Measurements from ENCODE around the gene CALB2. TPM values are rescaled to one million over a fixed set of nuclear protein-coding genes. Genes with fewer than 3 reads are reported as not detected.

The CALB2 gene
- total and polyA plus RNA-seq, 2 experiments from 2014 or later, result 2.4 to 4.2 TPM

DNA sequence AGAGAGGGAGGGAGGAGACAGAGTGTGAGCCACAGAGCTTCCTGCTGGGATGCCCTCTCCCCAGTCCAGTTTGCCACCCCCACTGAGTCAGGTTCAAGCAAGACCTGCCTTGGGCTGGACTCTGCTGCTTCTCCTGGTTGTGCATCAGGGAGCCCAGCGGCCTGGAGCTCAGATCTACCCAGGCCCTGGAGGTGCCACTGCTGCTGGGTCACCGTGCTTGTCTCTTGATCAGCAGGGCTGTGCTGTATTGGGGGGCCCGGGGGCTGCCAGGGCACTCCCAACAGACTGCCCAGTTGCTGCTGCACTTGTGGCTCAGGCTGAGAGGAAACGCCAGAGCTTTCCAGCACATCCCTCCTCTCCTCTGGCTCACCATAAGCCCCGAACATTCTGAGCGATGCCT lies 74.4 kb downstream of the CALB2 start:
- Histone ChIP-seq H4K20me1 (replicated peaks; ENCODE audit: insufficient read depth) (no peaks in the 10 kb centered on the region), H3K36me3 (ENCODE audit: insufficient read depth) (no peaks in the 10 kb centered on the region), H3K4me2 (no peak overlapping the region), H3K4me1 (ENCODE audit: insufficient read depth) (no peaks in the 10 kb centered on the region), H3K27me3 (ENCODE audit: insufficient read depth) (no peaks in the 10 kb centered on the region), H3K4me3 (no peak overlapping the region), H3F3A (replicated peaks; ENCODE audit: low read depth) (no peaks in the 10 kb centered on the region), H3K27ac (ENCODE audit: low read depth) (no peak overlapping the region), H3K79me2 (replicated peaks; ENCODE audit: insufficient read depth) (no peaks in the 10 kb centered on the region), H2AFZ (no peak overlapping the region), H3K9me2 (ENCODE audit: insufficient read depth) (no peaks in the 10 kb centered on the region)
- DNase-seq (ENCODE audit: low spot score) (no peak), ATAC-seq (no peak)
- H3K4me3 Mint-ChIP-seq, result no peak overlapping the region
- H3K36me3 Mint-ChIP-seq (ENCODE audit: low read depth), result no peaks in the 10 kb centered on the region
- H3K4me1 Mint-ChIP-seq, result no peaks in the 10 kb centered on the region
- H3K9me3 Mint-ChIP-seq, result no peaks in the 10 kb centered on the region
- no peaks in the 10 kb centered on the region for H3K27me3 Mint-ChIP-seq (ENCODE audit: insufficient read depth, low read depth, poor library complexity)
- TF ChIP-seq CREB1 (CRISPR knock-in tag; IDR thresholded peaks at IDR 0.05; ENCODE audit: low read depth), result no peak
- TF ChIP-seq EZH2phosphoT487 (IDR thresholded peaks at IDR 0.05; ENCODE audit: unreplicated experiment), result no peak
- no peak for TF ChIP-seq NANOG (IDR thresholded peaks at IDR 0.05; ENCODE audit: borderline replicate concordance)
- TF ChIP-seq, protein P1, sequence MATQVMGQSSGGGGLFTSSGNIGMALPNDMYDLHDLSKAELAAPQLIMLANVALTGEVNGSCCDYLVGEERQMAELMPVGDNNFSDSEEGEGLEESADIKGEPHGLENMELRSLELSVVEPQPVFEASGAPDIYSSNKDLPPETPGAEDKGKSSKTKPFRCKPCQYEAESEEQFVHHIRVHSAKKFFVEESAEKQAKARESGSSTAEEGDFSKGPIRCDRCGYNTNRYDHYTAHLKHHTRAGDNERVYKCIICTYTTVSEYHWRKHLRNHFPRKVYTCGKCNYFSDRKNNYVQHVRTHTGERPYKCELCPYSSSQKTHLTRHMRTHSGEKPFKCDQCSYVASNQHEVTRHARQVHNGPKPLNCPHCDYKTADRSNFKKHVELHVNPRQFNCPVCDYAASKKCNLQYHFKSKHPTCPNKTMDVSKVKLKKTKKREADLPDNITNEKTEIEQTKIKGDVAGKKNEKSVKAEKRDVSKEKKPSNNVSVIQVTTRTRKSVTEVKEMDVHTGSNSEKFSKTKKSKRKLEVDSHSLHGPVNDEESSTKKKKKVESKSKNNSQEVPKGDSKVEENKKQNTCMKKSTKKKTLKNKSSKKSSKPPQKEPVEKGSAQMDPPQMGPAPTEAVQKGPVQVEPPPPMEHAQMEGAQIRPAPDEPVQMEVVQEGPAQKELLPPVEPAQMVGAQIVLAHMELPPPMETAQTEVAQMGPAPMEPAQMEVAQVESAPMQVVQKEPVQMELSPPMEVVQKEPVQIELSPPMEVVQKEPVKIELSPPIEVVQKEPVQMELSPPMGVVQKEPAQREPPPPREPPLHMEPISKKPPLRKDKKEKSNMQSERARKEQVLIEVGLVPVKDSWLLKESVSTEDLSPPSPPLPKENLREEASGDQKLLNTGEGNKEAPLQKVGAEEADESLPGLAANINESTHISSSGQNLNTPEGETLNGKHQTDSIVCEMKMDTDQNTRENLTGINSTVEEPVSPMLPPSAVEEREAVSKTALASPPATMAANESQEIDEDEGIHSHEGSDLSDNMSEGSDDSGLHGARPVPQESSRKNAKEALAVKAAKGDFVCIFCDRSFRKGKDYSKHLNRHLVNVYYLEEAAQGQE (IDR thresholded peaks at IDR 0.05; ENCODE audit: unreplicated experiment), result no peak
- no peak for TF ChIP-seq ZNF331 (CRISPR knock-in tag; IDR thresholded peaks at IDR 0.05; ENCODE audit: low read depth)
- no peak for TF ChIP-seq ETS1 (IDR thresholded peaks at IDR 0.05)
- TF ChIP-seq CTCF (conservative IDR thresholded peaks at IDR 0.05; ENCODE audit: low read depth in 2 of 2), result no peak
- TF ChIP-seq, protein P2, sequence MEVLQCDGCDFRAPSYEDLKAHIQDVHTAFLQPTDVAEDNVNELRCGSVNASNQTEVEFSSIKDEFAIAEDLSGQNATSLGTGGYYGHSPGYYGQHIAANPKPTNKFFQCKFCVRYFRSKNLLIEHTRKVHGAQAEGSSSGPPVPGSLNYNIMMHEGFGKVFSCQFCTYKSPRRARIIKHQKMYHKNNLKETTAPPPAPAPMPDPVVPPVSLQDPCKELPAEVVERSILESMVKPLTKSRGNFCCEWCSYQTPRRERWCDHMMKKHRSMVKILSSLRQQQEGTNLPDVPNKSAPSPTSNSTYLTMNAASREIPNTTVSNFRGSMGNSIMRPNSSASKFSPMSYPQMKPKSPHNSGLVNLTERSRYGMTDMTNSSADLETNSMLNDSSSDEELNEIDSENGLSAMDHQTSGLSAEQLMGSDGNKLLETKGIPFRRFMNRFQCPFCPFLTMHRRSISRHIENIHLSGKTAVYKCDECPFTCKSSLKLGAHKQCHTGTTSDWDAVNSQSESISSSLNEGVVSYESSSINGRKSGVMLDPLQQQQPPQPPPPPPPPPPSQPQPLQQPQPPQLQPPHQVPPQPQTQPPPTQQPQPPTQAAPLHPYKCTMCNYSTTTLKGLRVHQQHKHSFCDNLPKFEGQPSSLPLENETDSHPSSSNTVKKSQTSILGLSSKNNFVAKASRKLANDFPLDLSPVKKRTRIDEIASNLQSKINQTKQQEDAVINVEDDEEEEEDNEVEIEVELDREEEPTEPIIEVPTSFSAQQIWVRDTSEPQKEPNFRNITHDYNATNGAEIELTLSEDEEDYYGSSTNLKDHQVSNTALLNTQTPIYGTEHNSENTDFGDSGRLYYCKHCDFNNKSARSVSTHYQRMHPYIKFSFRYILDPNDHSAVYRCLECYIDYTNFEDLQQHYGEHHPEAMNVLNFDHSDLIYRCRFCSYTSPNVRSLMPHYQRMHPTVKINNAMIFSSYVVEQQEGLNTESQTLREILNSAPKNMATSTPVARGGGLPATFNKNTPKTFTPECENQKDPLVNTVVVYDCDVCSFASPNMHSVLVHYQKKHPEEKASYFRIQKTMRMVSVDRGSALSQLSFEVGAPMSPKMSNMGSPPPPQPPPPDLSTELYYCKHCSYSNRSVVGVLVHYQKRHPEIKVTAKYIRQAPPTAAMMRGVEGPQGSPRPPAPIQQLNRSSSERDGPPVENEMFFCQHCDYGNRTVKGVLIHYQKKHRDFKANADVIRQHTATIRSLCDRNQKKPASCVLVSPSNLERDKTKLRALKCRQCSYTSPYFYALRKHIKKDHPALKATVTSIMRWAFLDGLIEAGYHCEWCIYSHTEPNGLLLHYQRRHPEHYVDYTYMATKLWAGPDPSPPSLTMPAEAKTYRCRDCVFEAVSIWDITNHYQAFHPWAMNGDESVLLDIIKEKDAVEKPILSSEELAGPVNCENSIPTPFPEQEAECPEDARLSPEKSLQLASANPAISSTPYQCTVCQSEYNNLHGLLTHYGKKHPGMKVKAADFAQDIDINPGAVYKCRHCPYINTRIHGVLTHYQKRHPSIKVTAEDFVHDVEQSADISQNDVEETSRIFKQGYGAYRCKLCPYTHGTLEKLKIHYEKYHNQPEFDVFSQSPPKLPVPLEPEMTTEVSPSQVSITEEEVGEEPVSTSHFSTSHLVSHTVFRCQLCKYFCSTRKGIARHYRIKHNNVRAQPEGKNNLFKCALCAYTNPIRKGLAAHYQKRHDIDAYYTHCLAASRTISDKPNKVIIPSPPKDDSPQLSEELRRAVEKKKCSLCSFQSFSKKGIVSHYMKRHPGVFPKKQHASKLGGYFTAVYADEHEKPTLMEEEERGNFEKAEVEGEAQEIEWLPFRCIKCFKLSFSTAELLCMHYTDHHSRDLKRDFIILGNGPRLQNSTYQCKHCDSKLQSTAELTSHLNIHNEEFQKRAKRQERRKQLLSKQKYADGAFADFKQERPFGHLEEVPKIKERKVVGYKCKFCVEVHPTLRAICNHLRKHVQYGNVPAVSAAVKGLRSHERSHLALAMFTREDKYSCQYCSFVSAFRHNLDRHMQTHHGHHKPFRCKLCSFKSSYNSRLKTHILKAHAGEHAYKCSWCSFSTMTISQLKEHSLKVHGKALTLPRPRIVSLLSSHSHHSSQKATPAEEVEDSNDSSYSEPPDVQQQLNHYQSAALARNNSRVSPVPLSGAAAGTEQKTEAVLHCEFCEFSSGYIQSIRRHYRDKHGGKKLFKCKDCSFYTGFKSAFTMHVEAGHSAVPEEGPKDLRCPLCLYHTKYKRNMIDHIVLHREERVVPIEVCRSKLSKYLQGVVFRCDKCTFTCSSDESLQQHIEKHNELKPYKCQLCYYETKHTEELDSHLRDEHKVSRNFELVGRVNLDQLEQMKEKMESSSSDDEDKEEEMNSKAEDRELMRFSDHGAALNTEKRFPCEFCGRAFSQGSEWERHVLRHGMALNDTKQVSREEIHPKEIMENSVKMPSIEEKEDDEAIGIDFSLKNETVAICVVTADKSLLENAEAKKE (CRISPR knock-in tag; IDR thresholded peaks at IDR 0.05), result no peak
- no peak for TF ChIP-seq STAT1 (IDR thresholded peaks at IDR 0.05; ENCODE audit: unreplicated experiment)
- TF ChIP-seq JUNB (IDR thresholded peaks at IDR 0.05; ENCODE audit: unreplicated experiment), result no peak
- TF ChIP-seq POLR2AphosphoS5 (IDR thresholded peaks at IDR 0.05; ENCODE audit: low read depth), result no peak
- no peak overlapping the region for H3K27ac Mint-ChIP-seq
